H1 (cell line): ENCODE results near the gene PPP1R12C. TPM values are rescaled to one million over a fixed set of nuclear protein-coding genes. Genes with fewer than 3 reads are reported as not detected.

Experiments used
- CTCF ChIA-PET: fragments of 300-600 bp; sonication (Branson Sonifier 250); formaldehyde crosslinking; loops from one replicate; lab custom pipeline; 2021; ENCODE audit not compliant: partially characterized antibody; lab: Charles Lee
- POLR2A ChIA-PET: fragments of 300-600 bp; sonication (Branson Sonifier 250); formaldehyde crosslinking; loops from one replicate; lab custom pipeline; 2021; ENCODE audit warnings: inconsistent platforms; ENCODE audit not compliant: partially characterized antibody; lab: Charles Lee
- DNase-seq, 2 experiments: peaks; one replicate each; pipeline versions ENCODE4 v3.0.0 to v3.0.0-alpha.2; 2010 to 2022; ENCODE audit warnings: low spot score in 2 of 2, low read depth in 1 of 2, mixed read lengths in 1 of 2
- FAIRE-seq: peaks from 2 replicates; lab custom pipeline; 2011; peaks lifted over from hg19 to GRCh38; lab: Jason Lieb, UNC
- H2AFZ ChIP-seq: 2 replicates; pipeline ENCODE4 v1.8.1; 2012; ENCODE audit warnings: low read length, inconsistent platforms
- H2AK5ac ChIP-seq: 2 replicates; pipeline ENCODE4 v1.6.1; 2013; ENCODE audit warnings: low read depth, low read length
- H2BK120ac ChIP-seq: replicated peaks from 2 replicates; pipeline ENCODE3; 2013; ENCODE audit warnings: low read depth, low read length, inconsistent platforms
- H2BK12ac ChIP-seq: 2 replicates; pipeline ENCODE4 v1.6.1; 2013; ENCODE audit warnings: low read depth, low read length
- H2BK15ac ChIP-seq: 2 replicates; pipeline ENCODE4 v1.6.1; 2013; ENCODE audit warnings: low read length
- H2BK20ac ChIP-seq: 2 replicates; pipeline ENCODE4 v1.6.1; 2013; ENCODE audit warnings: low read length
- H2BK5ac ChIP-seq: 2 replicates; pipeline ENCODE4 v1.6.1; 2013; ENCODE audit warnings: low read depth, low read length
- H3K14ac ChIP-seq: 2 replicates; pipeline ENCODE4 v1.6.1; 2013; ENCODE audit warnings: inconsistent platforms; ENCODE audit not compliant: insufficient read length
- H3K18ac ChIP-seq: 2 replicates; pipeline ENCODE4 v1.6.1; 2013; ENCODE audit warnings: low read length; ENCODE audit errors: extremely low read depth
- H3K23ac ChIP-seq: 2 replicates; pipeline ENCODE4 v1.6.1; 2013; ENCODE audit warnings: inconsistent platforms; ENCODE audit not compliant: insufficient read length
- H3K23me2 ChIP-seq: 2 replicates; pipeline ENCODE4 v1.6.1; 2013; ENCODE audit warnings: low read depth, low read length
- H3K27ac ChIP-seq: 2 replicates; pipeline ENCODE4 v1.6.1; 2011; ENCODE audit warnings: low read depth, low read length, inconsistent platforms
- H3K27me3 ChIP-seq, 4 experiments: replicated peaks in 1 of 4; 1 replicate in 1 of 4; 2 replicates in 3 of 4; pipeline versions ENCODE4 v1.6.1 to v1.8.1; 2011 to 2013; ENCODE audit warnings: low read length in 3 of 4, mild to moderate bottlenecking in 3 of 4, inconsistent platforms in 2 of 4, mixed read lengths in 2 of 4, moderate library complexity in 1 of 4; ENCODE audit not compliant: control insufficient read depth in 3 of 4, insufficient read depth in 3 of 4; ENCODE audit errors: extremely low read depth in 1 of 4
- H3K36me3 ChIP-seq, 4 experiments: 2 replicates each; pipeline versions ENCODE4 v1.6.1 to v1.8.1; 2011 to 2013; ENCODE audit warnings: mild to moderate bottlenecking in 4 of 4, low read length in 3 of 4, moderate library complexity in 2 of 4, control low read depth in 1 of 4, inconsistent platforms in 1 of 4; ENCODE audit not compliant: insufficient read depth in 4 of 4, control insufficient read depth in 2 of 4
- H3K4ac ChIP-seq: replicated peaks from 2 replicates; pipeline ENCODE3; 2013; ENCODE audit warnings: low read length, low read depth, mixed read lengths, inconsistent platforms; ENCODE audit not compliant: insufficient read length
- H3K4me1 ChIP-seq, 4 experiments: replicated peaks in 1 of 4; 1 replicate in 1 of 4; 2 replicates in 3 of 4; pipeline versions ENCODE4 v1.6.1 to v1.8.1; 2011 to 2013; ENCODE audit warnings: low read length in 3 of 4, inconsistent platforms in 2 of 4, mixed read lengths in 1 of 4; ENCODE audit not compliant: insufficient read depth in 4 of 4, control insufficient read depth in 3 of 4
- H3K4me2 ChIP-seq, 2 experiments: 2 replicates each; pipeline versions ENCODE4 v1.6.1 to v1.8.1; 2011 to 2013; ENCODE audit warnings: low read depth in 2 of 2, low read length in 2 of 2, control low read depth in 1 of 2, inconsistent platforms in 1 of 2, mild to moderate bottlenecking in 1 of 2; ENCODE audit not compliant: insufficient read depth in 1 of 2
- H3K4me3 ChIP-seq, 4 experiments: fragments of 200-600, 300-600 bp in 1 of 4; sonication (generic), shearing (Covaris generic), sonication (Bioruptor Twin) in 1 of 4; 2 replicates each; pipeline versions ENCODE4 v1.5.1 to v1.8.1; 2011 to 2016; ENCODE audit warnings: low read length in 4 of 4, low read depth in 3 of 4, control low read depth in 2 of 4, inconsistent platforms in 2 of 4, mild to moderate bottlenecking in 2 of 4, mixed read lengths in 1 of 4, moderate library complexity in 1 of 4; ENCODE audit not compliant: insufficient read depth in 2 of 4; ENCODE audit errors: extremely low read depth in 1 of 4
- H3K56ac ChIP-seq: replicated peaks from 2 replicates; pipeline ENCODE3; 2013; ENCODE audit warnings: low read depth, mild to moderate bottlenecking, mixed read lengths, low read length, inconsistent platforms; ENCODE audit not compliant: insufficient read length
- H3K79me1 ChIP-seq: 2 replicates; pipeline ENCODE4 v1.6.1; 2013; ENCODE audit warnings: low read depth, low read length, control low read depth
- H3K79me2 ChIP-seq, 2 experiments: 2 replicates each; pipeline versions ENCODE4 v1.6.1 to v1.8.1; 2012 to 2013; ENCODE audit warnings: low read length in 2 of 2, mild to moderate bottlenecking in 2 of 2, inconsistent platforms in 1 of 2; ENCODE audit not compliant: insufficient read depth in 2 of 2, control insufficient read depth in 1 of 2
- H3K9ac ChIP-seq, 4 experiments: replicated peaks in 1 of 4; 1 replicate in 1 of 4; 2 replicates in 3 of 4; pipeline versions ENCODE4 v1.6.1 to v1.8.1; 2011 to 2013; ENCODE audit warnings: low read depth in 3 of 4, low read length in 3 of 4, control low read depth in 2 of 4, mild to moderate bottlenecking in 2 of 4, moderate library complexity in 2 of 4, inconsistent platforms in 1 of 4; ENCODE audit errors: extremely low read depth in 1 of 4
- H3K9me3 ChIP-seq, 2 experiments: 2 replicates each; pipeline versions ENCODE4 v1.6.1 to v1.8.1; 2012 to 2013; ENCODE audit warnings: mild to moderate bottlenecking in 2 of 2, moderate library complexity in 2 of 2, control low read depth in 1 of 2, inconsistent platforms in 1 of 2, low read depth in 1 of 2, low read length in 1 of 2, mixed read lengths in 1 of 2; ENCODE audit not compliant: insufficient read depth in 2 of 2
- H4K20me1 ChIP-seq, 2 experiments: replicated peaks in 1 of 2; 2 replicates each; pipeline versions ENCODE3 to v1.8.1; 2011 to 2013; ENCODE audit warnings: inconsistent platforms in 2 of 2, low read length in 2 of 2, mild to moderate bottlenecking in 1 of 2; ENCODE audit not compliant: insufficient read depth in 2 of 2, control insufficient read depth in 1 of 2
- H4K5ac ChIP-seq: 2 replicates; pipeline ENCODE4 v1.6.1; 2013; ENCODE audit warnings: low read length, low read depth, mixed read lengths, inconsistent platforms; ENCODE audit not compliant: insufficient read length
- H4K8ac ChIP-seq: 2 replicates; pipeline ENCODE4 v1.8.0; 2013; ENCODE audit warnings: mild to moderate bottlenecking, moderate library complexity, low read length, inconsistent platforms; ENCODE audit not compliant: insufficient read depth; ENCODE audit errors: extremely low read depth
- H4K91ac ChIP-seq: replicated peaks from 2 replicates; pipeline ENCODE3; 2013; ENCODE audit warnings: low read length, mixed read lengths, inconsistent platforms; ENCODE audit not compliant: insufficient read length
- FOSL1 ChIP-seq: IDR thresholded peaks from 2 replicates; pipeline ENCODE4 v1.6.1; 2011; ENCODE audit warnings: mild to moderate bottlenecking, low read depth, low read length, moderate library complexity; ENCODE audit not compliant: insufficient read depth
- RXRA ChIP-seq: IDR thresholded peaks from 2 replicates; pipeline ENCODE4 v1.6.1; 2011; ENCODE audit warnings: low read depth, mild to moderate bottlenecking, low read length, moderate library complexity; ENCODE audit not compliant: insufficient read depth
- WGBS, 2 experiments: shearing (Covaris generic) in 1 of 2; methylation state at CpG; one replicate each; pipeline versions ENCODE4 v1.1.6 to v1.1.7; 2013 to 2015; ENCODE audit warnings: low lambda C conversion rate in 2 of 2, mixed read lengths in 2 of 2, inconsistent platforms in 1 of 2, low coverage in 1 of 2, missing lambda C conversion rate in 1 of 2; ENCODE audit not compliant: insufficient replicate concordance in 2 of 2, insufficient coverage in 1 of 2, insufficient read length in 1 of 2; ENCODE audit errors: extremely low coverage in 1 of 2, missing lambda C conversion rate in 1 of 2; 5-methylcytosine and 5-hydroxymethylcytosine counted together
- polyA plus RNA-seq, 7 experiments: library from polyadenylated mRNA; depleted of rRNA in 3 of 7; stranded (reverse) in 5 of 7; unstranded in 2 of 7; fragments of >200 nt in 5 of 7; fragments of 200-250 nt in 2 of 7; gene quantifications; 1 replicate in 5 of 7; 2 replicates in 1 of 7; 4 replicates in 1 of 7; pipeline versions ENCODE4 v1.2.1 to v1.2.3, GENCODE V29; 2011 to 2013; ENCODE audit warnings: missing spikeins in 2 of 7, mixed read lengths in 2 of 7
- total RNA-seq: library from RNA; stranded (reverse); fragmentation: NEBNext Ultra II Directional; extraction: Animal tissue kit (Norgen Biotek cat#: 25700); gene quantifications from 2 replicates; pipeline ENCODE4 v1.2.1, GENCODE V29; 2021
- TF ChIP-seq, protein P1 (sequence below), 3 experiments: IDR thresholded peaks; 1 replicate in 2 of 3; 2 replicates in 1 of 3; pipeline versions ENCODE4 v1.5.1 to v1.6.1; 2011; ENCODE audit warnings: low read length in 3 of 3, mild to moderate bottlenecking in 3 of 3, inconsistent platforms in 2 of 3, low read depth in 1 of 3, moderate library complexity in 1 of 3; ENCODE audit not compliant: insufficient read depth in 1 of 3; ENCODE audit errors: control extremely low read depth in 1 of 3

The PPP1R12C gene
- total and polyA plus RNA-seq, 2 of the 8 experiments (the other 6 are each of a cell fraction or from before 2014, with no cell fraction given), result 31.7 to 71.5 TPM

DNA sequence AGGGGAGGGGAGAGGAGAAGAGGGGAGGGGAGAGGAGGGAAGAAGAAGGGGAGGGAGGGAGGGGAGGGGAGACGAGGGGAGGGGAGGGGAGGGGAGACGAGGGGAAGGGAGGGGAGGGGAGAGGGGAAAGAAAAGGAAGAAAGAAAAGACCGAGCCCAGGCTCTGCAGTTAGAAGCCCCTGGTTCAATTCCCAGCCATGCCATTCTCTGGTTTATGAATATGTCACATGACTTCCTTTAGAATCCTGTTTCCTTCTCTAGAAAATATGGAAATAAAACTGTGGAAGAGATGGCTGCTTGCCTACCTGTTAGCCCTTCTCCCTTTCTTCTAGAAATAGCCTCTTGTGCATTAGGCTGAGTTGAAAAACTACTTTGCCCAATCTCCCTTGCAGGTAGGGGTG is 17.3 kb upstream of the PPP1R12C start:
- ChIA-PET CTCF (interaction anchor here (0.6 to 3.3 kb wide), 6 partner anchors 9 to 46 kb away, joined by 3 to 17 read pairs (median 6); no protein-coding TSS in a partner anchor), POLR2A (interaction anchor here (0.6 to 2.7 kb wide), 4 partner anchors 9 to 76 kb away, joined by 3 to 14 read pairs (median 4); no protein-coding TSS in a partner anchor)
- Histone ChIP-seq H4K91ac (no peak overlapping the region), H3K4me2 (no peak overlapping the region), H4K5ac (no peak overlapping the region), H3K79me2 (no peaks in the 10 kb centered on the region), H3K56ac (no peak overlapping the region), H2BK12ac (no peak overlapping the region), H2BK15ac (no peak overlapping the region), H2AK5ac (no peak overlapping the region), H3K14ac (no peak overlapping the region), H3K4me3 (no peak overlapping the region), H3K27me3 (no peaks in the 10 kb centered on the region), H3K4ac (no peak overlapping the region), H3K27ac (no peak overlapping the region), H3K4me1 (no peaks in the 10 kb centered on the region; a peak in 1 of 7 replicates), H2BK120ac (no peak overlapping the region), H3K79me1 (no peaks in the 10 kb centered on the region), H3K9ac (no peak overlapping the region), H3K23ac (no peak overlapping the region), H3K9me3 (no peaks in the 10 kb centered on the region), H3K18ac (no peak overlapping the region), H3K23me2 (no peaks in the 10 kb centered on the region), H2BK20ac (no peak overlapping the region), H2AFZ (no peak overlapping the region), H4K20me1 (no peaks in the 10 kb centered on the region), H3K36me3 (peaks cover 0 to 26% (median 4%) of the 10 kb centered on the region in 4 experiments; a peak in 4 of 8 replicates), H2BK5ac (no peak overlapping the region), H4K8ac (no peak overlapping the region)
- FAIRE-seq (no peak), DNase-seq (no peak)
- WGBS, 2 experiments, result no CpG with 5 or more reads among the region's 3 CpGs
- TF ChIP-seq, protein P1, sequence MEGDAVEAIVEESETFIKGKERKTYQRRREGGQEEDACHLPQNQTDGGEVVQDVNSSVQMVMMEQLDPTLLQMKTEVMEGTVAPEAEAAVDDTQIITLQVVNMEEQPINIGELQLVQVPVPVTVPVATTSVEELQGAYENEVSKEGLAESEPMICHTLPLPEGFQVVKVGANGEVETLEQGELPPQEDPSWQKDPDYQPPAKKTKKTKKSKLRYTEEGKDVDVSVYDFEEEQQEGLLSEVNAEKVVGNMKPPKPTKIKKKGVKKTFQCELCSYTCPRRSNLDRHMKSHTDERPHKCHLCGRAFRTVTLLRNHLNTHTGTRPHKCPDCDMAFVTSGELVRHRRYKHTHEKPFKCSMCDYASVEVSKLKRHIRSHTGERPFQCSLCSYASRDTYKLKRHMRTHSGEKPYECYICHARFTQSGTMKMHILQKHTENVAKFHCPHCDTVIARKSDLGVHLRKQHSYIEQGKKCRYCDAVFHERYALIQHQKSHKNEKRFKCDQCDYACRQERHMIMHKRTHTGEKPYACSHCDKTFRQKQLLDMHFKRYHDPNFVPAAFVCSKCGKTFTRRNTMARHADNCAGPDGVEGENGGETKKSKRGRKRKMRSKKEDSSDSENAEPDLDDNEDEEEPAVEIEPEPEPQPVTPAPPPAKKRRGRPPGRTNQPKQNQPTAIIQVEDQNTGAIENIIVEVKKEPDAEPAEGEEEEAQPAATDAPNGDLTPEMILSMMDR (IDR thresholded peaks at IDR 0.05; ENCODE audit: control extremely low read depth in 1 of 3, insufficient read depth in 1 of 3, low read depth in 1 of 3, low read length in 3 of 3), result no peak
- TF ChIP-seq FOSL1 (no peak), RXRA (no peak)
